ENCODE measurements around the gene PRSS21.

Gene PRSS21

DNA sequence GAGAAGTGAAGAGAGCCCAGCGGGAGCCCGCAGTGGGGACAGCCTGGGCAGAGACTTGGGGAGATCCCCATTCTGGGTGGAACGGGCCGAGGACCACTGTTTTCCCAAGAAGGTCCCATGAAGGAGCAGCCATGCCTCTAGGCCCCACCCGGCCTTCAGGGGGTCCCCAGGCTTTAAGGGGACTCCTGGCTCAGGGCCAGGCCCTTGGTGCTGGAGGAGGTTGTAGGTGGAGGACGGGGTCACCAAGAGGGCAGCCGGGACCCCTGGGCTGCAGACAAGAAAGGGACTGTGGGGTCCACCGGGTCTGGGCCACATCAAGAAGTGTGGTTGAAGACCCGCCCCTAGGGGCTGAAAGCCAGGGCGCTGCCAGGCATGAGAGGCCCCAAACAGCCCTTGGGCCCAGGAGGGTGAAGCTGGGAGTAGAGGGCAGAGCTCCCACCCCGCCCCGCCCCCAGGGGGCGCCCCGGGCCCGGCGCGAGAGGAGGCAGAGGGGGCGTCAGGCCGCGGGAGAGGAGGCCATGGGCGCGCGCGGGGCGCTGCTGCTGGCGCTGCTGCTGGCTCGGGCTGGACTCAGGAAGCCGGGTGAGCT, at the start of gene PRSS21:
Gene PRSS21, plus strand, starts transcription at position 487 of the 589 bp plus-strand sequence. Its CDS starts 32 bp downstream, at position 519.
- H3K4me3 ChIP-seq (ENCODE audit: low read depth, low read length) = no peak within 1 kb of the TSS
- no peak for DNase-seq (ENCODE audit: low read depth)
- TF ChIP-seq, protein P1, sequence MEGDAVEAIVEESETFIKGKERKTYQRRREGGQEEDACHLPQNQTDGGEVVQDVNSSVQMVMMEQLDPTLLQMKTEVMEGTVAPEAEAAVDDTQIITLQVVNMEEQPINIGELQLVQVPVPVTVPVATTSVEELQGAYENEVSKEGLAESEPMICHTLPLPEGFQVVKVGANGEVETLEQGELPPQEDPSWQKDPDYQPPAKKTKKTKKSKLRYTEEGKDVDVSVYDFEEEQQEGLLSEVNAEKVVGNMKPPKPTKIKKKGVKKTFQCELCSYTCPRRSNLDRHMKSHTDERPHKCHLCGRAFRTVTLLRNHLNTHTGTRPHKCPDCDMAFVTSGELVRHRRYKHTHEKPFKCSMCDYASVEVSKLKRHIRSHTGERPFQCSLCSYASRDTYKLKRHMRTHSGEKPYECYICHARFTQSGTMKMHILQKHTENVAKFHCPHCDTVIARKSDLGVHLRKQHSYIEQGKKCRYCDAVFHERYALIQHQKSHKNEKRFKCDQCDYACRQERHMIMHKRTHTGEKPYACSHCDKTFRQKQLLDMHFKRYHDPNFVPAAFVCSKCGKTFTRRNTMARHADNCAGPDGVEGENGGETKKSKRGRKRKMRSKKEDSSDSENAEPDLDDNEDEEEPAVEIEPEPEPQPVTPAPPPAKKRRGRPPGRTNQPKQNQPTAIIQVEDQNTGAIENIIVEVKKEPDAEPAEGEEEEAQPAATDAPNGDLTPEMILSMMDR (IDR thresholded peaks at IDR 0.05; ENCODE audit: low read depth, low read length, missing control alignments) = no peak
- in situ Hi-C loops (cut with HindIII; ENCODE audit: low sequenced_read_pairs) = no loop called here

GRCh38 chr16:2767891-2768290, 49.1 kb upstream of the PRSS21 start:
- TF ChIP-seq, protein P1 (IDR thresholded peaks at IDR 0.05; ENCODE audit: low read depth, low read length, missing control alignments) = no peak
- DNase-seq (ENCODE audit: low read depth) = no peak
- in situ Hi-C loops (cut with HindIII; ENCODE audit: low sequenced_read_pairs) = no loop called here
- no peak overlapping the region for H3K4me3 ChIP-seq (ENCODE audit: low read depth, low read length)

GRCh38 chr16:2768403-2769089, 48.5 kb upstream of the PRSS21 start:
- no peak overlapping the region for H3K4me3 ChIP-seq (ENCODE audit: low read depth, low read length)
- TF ChIP-seq, protein P1 (IDR thresholded peaks at IDR 0.05; ENCODE audit: low read depth, low read length, missing control alignments) = no peak
- DNase-seq (ENCODE audit: low read depth) = no peak
- in situ Hi-C loops (cut with HindIII; ENCODE audit: low sequenced_read_pairs) = no loop called here

GRCh38 chr16:2769100-2769529, 47.9 kb upstream of the PRSS21 start:
- DNase-seq (ENCODE audit: low read depth) = no peak
- no peak overlapping the region for H3K4me3 ChIP-seq (ENCODE audit: low read depth, low read length)
- in situ Hi-C loops (cut with HindIII; ENCODE audit: low sequenced_read_pairs) = no loop called here

GRCh38 chr16:2769675-2770056, 47.4 kb upstream of the PRSS21 start:
- TF ChIP-seq, protein P1 (IDR thresholded peaks at IDR 0.05; ENCODE audit: low read depth, low read length, missing control alignments) = no peak
- no peak for DNase-seq (ENCODE audit: low read depth)
- in situ Hi-C loops (cut with HindIII; ENCODE audit: low sequenced_read_pairs) = loop anchor here (10.0 kb wide), 1 partner anchor 145 kb away; the partner anchor contains the start of gene FLYWCH1
- H3K4me3 ChIP-seq (ENCODE audit: low read depth, low read length) = no peak overlapping the region

More at GRCh38 chr16:2769100-2769529, 47.9 kb upstream of the PRSS21 start:
- TF ChIP-seq, protein P1 (IDR thresholded peaks at IDR 0.05; ENCODE audit: low read depth, low read length, missing control alignments) = no peak

- DNase-seq (ENCODE audit: low read depth) = no peak
- in situ Hi-C loops (cut with HindIII; ENCODE audit: low sequenced_read_pairs) = loop anchor here (10.0 kb wide), 1 partner anchor 144 kb away; the partner anchor contains the start of gene FLYWCH1
- H3K4me3 ChIP-seq (ENCODE audit: low read depth, low read length) = no peak overlapping the region
- TF ChIP-seq, protein P1 (IDR thresholded peaks at IDR 0.05; ENCODE audit: low read depth, low read length, missing control alignments) = no peak
Observed at GRCh38 chr16:2770057-2770951, 46.7 kb upstream of the PRSS21 start.
